Epithelial cell of proximal tubule (primary cell): ENCODE results near the gene THSD7A. TPM values are rescaled to one million over a fixed set of nuclear protein-coding genes. Genes with fewer than 3 reads are reported as not detected.

Experiments used
- DNase-seq: peaks from one replicate; pipeline ENCODE4 v3.0.0-alpha.2; 2011; ENCODE audit warnings: low read depth
- H3K4me3 ChIP-seq: 2 replicates; pipeline ENCODE4 v1.5.1; 2011; ENCODE audit warnings: low read depth, mild to moderate bottlenecking, low read length
- total RNA-seq: library from RNA; depleted of rRNA; stranded (reverse); fragments of >200 nt; gene quantifications from 2 replicates; pipeline ENCODE4 v1.2.3, GENCODE V29; 2015
- TF ChIP-seq, protein P1 (sequence below): conservative IDR thresholded peaks from 2 replicates; pipeline ENCODE4 v1.5.1; 2012; ENCODE audit warnings: low read depth, mild to moderate bottlenecking, low read length

The THSD7A gene
- total RNA-seq, 1 donor from 2014 or later: 2.0 TPM

DNA sequence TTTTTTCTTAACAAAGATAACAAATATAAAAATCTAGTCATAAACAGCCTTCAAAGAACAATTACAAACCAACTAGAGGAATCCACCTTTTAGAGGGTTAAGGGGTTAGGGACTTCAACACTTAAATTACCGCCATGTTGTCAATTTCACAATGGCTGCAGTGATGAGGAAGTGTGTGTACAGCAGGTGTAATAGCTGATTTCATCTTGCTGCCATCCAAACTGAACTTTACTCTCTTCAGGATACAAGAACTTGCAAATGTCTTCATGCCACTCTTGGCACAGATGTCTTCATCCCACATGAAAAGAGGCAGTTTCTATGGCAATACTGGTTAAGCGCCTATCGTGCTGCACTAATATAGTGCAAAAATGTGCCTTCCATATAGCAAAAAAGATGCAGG is 457.4 kb downstream of the THSD7A start:
- no peak for DNase-seq
- H3K4me3 ChIP-seq: no peak overlapping the region
- TF ChIP-seq, protein P1, sequence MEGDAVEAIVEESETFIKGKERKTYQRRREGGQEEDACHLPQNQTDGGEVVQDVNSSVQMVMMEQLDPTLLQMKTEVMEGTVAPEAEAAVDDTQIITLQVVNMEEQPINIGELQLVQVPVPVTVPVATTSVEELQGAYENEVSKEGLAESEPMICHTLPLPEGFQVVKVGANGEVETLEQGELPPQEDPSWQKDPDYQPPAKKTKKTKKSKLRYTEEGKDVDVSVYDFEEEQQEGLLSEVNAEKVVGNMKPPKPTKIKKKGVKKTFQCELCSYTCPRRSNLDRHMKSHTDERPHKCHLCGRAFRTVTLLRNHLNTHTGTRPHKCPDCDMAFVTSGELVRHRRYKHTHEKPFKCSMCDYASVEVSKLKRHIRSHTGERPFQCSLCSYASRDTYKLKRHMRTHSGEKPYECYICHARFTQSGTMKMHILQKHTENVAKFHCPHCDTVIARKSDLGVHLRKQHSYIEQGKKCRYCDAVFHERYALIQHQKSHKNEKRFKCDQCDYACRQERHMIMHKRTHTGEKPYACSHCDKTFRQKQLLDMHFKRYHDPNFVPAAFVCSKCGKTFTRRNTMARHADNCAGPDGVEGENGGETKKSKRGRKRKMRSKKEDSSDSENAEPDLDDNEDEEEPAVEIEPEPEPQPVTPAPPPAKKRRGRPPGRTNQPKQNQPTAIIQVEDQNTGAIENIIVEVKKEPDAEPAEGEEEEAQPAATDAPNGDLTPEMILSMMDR: no peak

DNA sequence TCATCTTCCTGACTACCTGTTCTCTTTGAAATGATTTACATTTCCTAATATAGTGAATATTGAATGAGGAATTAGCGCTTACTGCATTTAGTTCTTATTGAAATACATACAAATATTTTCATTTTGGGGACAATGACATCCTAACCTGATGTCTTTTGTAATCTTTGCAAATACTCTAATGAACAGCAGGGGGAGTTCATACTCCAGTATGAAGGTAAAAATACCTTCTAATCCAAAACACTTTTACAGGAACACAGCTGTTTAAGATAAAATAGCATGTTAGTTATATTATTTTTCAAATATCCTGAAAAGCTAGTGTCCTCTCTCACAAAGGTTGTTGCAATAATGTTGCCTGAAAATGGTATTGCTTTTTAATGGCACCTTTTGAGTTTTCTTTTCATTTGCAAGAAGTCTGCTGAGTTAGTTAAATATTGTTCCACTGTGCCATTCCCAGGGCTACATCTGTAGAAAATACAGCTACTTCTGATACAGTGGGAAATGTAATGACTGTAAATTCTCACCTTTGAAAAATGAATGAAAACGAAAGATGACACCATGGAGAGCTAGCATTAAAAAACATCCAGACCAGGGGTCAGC is 458.4 kb downstream of the THSD7A start:
- TF ChIP-seq, protein P1: peak; percentile 64
- H3K4me3 ChIP-seq: no peak overlapping the region
- no peak for DNase-seq

DNA sequence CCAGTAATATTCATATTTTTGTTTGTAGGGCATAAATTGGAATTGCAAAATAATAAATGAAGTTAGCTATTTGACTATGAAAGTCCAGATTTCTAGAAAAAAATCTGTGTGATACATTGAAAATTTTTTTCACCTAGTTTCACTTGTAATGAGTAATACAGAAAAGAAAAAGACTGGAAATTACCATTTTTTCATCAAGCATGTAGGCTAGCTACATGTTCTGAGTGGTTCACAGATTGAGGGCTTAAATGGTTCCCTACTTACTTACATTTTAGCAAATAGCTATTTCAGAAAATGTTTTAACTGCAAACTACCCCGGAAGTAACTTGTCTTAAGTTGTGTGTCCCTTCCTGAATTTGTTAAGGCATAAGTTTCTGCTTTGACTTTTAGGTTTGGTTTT is 462.3 kb downstream of the THSD7A start:
- no peak overlapping the region for H3K4me3 ChIP-seq
- no peak for DNase-seq
- TF ChIP-seq, protein P1: no peak

DNA sequence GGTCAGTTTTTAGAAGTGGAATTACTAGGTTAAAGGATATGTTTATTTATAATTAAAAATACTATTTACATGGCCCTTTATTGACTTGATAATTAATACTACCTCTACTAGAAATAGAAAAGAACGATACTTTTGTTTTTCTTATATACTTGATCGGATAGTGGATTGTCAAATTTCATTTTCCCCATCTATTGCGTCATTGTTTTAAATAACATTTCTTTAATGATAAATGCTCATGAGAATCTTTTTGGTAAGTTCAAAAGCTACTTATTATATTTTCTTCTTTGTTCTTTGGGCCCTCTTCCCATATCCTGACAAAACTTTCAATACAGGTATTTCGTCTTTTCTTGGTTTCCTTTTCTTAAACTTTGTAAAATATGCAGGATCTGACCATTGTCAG is 465.9 kb downstream of the THSD7A start:
- H3K4me3 ChIP-seq: no peak overlapping the region
- no peak for DNase-seq
- TF ChIP-seq, protein P1: no peak

DNA sequence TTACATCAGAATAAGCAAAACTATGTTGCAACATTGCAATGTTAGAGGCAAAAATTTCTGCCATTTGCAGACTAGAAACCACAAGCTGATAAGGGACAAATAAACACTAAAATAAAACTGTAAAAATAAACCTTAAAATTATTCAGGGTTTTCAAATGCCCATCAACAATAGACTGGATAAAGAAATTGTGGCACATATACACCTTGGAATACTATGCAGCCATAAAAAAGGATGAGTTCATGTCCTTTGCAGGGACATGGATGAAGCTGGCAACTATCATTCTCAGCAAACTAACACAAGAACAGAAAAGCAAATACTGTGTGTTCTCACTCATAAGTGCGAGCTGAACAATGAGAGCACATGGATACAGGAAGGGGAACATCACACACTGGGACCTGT is 473.4 kb downstream of the THSD7A start:
- no peak overlapping the region for H3K4me3 ChIP-seq
- no peak for DNase-seq
- TF ChIP-seq, protein P1: no peak

DNA sequence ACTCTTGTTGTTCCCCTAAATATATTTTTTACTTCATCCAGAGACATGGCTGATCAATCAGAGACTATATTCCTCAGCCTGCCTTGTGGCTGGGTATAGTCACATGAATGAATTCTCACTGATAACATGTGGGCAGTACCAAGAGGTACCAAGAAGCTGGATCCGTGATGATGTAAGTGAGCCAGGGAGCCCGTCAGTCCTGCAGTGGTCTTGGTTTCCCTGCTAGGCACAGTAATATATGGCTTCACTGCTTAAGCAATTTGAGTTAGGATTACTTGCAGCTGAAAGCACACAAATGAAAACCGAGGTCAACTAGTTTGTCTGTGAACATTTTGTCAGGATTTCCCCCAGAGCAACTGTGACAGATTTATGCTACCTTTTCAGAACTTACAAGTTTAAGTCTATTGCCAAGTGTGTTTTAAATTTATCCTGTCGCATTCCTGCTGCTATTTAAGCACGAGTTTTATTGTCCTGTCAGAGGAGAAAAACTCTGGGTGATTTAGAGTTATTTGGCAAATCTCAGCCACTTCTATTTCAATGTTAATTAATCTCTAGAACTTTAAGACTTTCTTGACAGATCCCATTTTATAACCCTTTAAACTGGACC is 476.5 kb downstream of the THSD7A start:
- no peak overlapping the region for H3K4me3 ChIP-seq
- TF ChIP-seq, protein P1: no peak
- no peak for DNase-seq

DNA sequence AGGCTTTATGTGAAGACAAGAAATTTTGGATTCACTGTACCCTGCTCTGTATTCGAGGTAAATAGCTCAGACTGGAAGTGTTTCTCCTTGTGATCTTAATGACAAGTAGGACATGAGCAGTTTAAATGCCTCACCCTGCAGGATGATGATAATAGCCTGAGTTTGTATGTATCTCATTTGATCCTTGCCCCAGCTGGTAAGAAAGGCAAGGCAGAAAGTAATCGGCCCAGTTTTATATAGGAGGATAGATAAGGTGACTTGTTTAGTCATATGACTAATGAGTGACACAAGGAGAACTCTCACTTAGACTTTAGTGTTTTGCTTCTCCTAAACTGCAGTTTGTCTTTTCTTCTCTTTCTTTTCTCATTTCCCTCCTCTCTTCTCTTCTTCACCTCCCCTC is 485.7 kb downstream of the THSD7A start:
- TF ChIP-seq, protein P1: no peak
- no peak overlapping the region for H3K4me3 ChIP-seq
- DNase-seq: no peak
